HepG2 (cell line): ENCODE results near the gene MYO1E. TPM values are rescaled to one million over a fixed set of nuclear protein-coding genes. Genes with fewer than 3 reads are reported as not detected.

ENCODE experiments used
- ATAC-seq: fragments of 200-7000 bp; cut with Tn5 transposase; 3 replicates; pipeline ENCODE4 v1.9.1; 2020; ENCODE audit warnings: mild to moderate bottlenecking, moderate library complexity
- BruUV-seq: library from RNA; stranded (reverse); fragments of 400-500 nt; replicated peaks from 2 replicates; lab custom pipeline; 2021; lab: Mats Ljungman, UMichigan
- CTCF ChIA-PET: fragments of 300-600 bp; formaldehyde crosslinking; extraction: SDS; loops from one replicate; lab custom pipeline; 2021; ENCODE audit warnings: low total read pairs, inconsistent platforms, low intra/inter-chr PET ratio; lab: Yijun Ruan, JAX
- POLR2A ChIA-PET: fragments of 350-600 bp; sonication (Branson Sonifier 250); formaldehyde crosslinking; loops from one replicate; lab custom pipeline; 2020; ENCODE audit warnings: antibody characterized with exemption, inconsistent platforms; lab: Yijun Ruan, JAX
- DNase-seq: peaks from one replicate; pipeline ENCODE4 v3.0.0-alpha.2; 2015; ENCODE audit warnings: low spot score
- FAIRE-seq: peaks from 3 replicates; lab custom pipeline; 2011; peaks lifted over from hg19 to GRCh38; lab: Jason Lieb, UNC
- H2AFZ ChIP-seq: one replicate; pipeline ENCODE4 v1.6.1; 2011; ENCODE audit warnings: low read length, inconsistent platforms
- H3K27ac ChIP-seq: fragments of 300-600 bp; 3 replicates; pipeline ENCODE4 v1.8.0; 2011; ENCODE audit warnings: mixed run types, mild to moderate bottlenecking, mixed read lengths, low read length, inconsistent platforms; ENCODE audit not compliant: insufficient read depth; ENCODE audit errors: extremely low read length
- H3K27me3 ChIP-seq, 2 experiments: fragments of 200-600 bp in 1 of 2; 2 replicates in 1 of 2; 3 replicates in 1 of 2; pipeline versions ENCODE4 v1.6.0 to v1.8.0; 2011; ENCODE audit warnings: low read length in 2 of 2, mild to moderate bottlenecking in 2 of 2, moderate library complexity in 2 of 2, inconsistent platforms in 1 of 2; ENCODE audit not compliant: insufficient read depth in 2 of 2, control insufficient read depth in 1 of 2
- H3K36me3 ChIP-seq, 2 experiments: fragments of 200-600 bp in 1 of 2; replicated peaks in 1 of 2; 2 replicates in 1 of 2; 3 replicates in 1 of 2; pipeline versions ENCODE4 v1.5.1 to v1.8.0; 2011; ENCODE audit warnings: low read length in 2 of 2, inconsistent platforms in 1 of 2; ENCODE audit not compliant: insufficient read depth in 2 of 2, control insufficient read depth in 1 of 2
- H3K4me1 ChIP-seq: 2 replicates; pipeline ENCODE4 v1.5.1; 2012; ENCODE audit warnings: low read length, inconsistent platforms; ENCODE audit not compliant: insufficient read depth
- H3K4me2 ChIP-seq: 2 replicates; pipeline ENCODE4 v1.6.0; 2011; ENCODE audit warnings: low read depth, low read length, inconsistent platforms
- H3K4me3 ChIP-seq, 3 experiments: fragments of 200-600 bp in 1 of 3; sonication (generic), shearing (Covaris generic) in 1 of 3; replicated peaks in 1 of 3; 2 replicates each; pipeline ENCODE4 v1.5.1; 2011 to 2016; ENCODE audit warnings: low read length in 3 of 3, inconsistent platforms in 2 of 3, low read depth in 2 of 3, mild to moderate bottlenecking in 2 of 3, control low read depth in 1 of 3, mixed read lengths in 1 of 3; ENCODE audit not compliant: insufficient read depth in 1 of 3
- H3K79me2 ChIP-seq: one replicate; pipeline ENCODE4 v1.6.1; 2011; ENCODE audit warnings: low read length, inconsistent platforms; ENCODE audit not compliant: insufficient read depth
- H3K9ac ChIP-seq: 2 replicates; pipeline ENCODE4 v1.6.0; 2011; ENCODE audit warnings: mild to moderate bottlenecking, low read depth, low read length, inconsistent platforms; ENCODE audit not compliant: insufficient read depth
- H3K9me3 ChIP-seq: 2 replicates; pipeline ENCODE4 v1.5.1; 2012; ENCODE audit warnings: mild to moderate bottlenecking, low read length
- H4K20me1 ChIP-seq: 2 replicates; pipeline ENCODE4 v1.6.0; 2011; ENCODE audit warnings: inconsistent platforms, mild to moderate bottlenecking, low read length, moderate library complexity; ENCODE audit not compliant: insufficient read depth
- PCBP2 ChIP-seq: fragments of 200-400 bp; formaldehyde crosslinking; optimal IDR thresholded peaks from 2 replicates; pipeline ENCODE3; 2018; ENCODE audit warnings: low read length, low read depth; ENCODE audit not compliant: poor library complexity, severe bottlenecking
- STAG1 ChIP-seq: sonication (generic); formaldehyde crosslinking; IDR thresholded peaks from 2 replicates; pipeline ENCODE4 v1.4.0; 2020; ENCODE audit warnings: missing genetic modification reagents
- TCF12 ChIP-seq, 2 experiments: fragments of 450-650 bp in 1 of 2; sonication (generic) in 1 of 2; formaldehyde crosslinking in 1 of 2; IDR thresholded peaks; 2 replicates each; pipeline versions ENCODE4 v1.6.1 to v1.8.0; 2017 to 2022; ENCODE audit warnings: antibody characterized with exemption in 1 of 2, mild to moderate bottlenecking in 1 of 2, missing genetic modification reagents in 1 of 2, moderate library complexity in 1 of 2
- ZBTB3 ChIP-seq: sonication (generic); formaldehyde crosslinking; IDR thresholded peaks from 2 replicates; pipeline ENCODE4 v1.4.0; 2020; ENCODE audit warnings: low read depth, mild to moderate bottlenecking, moderate library complexity, missing genetic modification reagents, borderline replicate concordance
- ZNF720 ChIP-seq: sonication (generic); formaldehyde crosslinking; IDR thresholded peaks from 2 replicates; pipeline ENCODE4 v1.4.0; 2020; ENCODE audit warnings: missing genetic modification reagents
- ZNF75D ChIP-seq: sonication (generic); formaldehyde crosslinking; IDR thresholded peaks from 2 replicates; pipeline ENCODE4 v1.8.1; 2023; ENCODE audit warnings: missing genetic modification reagents, mild to moderate bottlenecking, borderline replicate concordance
- ZNF839 ChIP-seq: sonication (generic); formaldehyde crosslinking; IDR thresholded peaks from 2 replicates; pipeline ENCODE4 v1.4.0; 2020; ENCODE audit warnings: missing genetic modification reagents, mild to moderate bottlenecking, borderline replicate concordance
- WGBS: methylation state at CpG from one replicate; pipeline ENCODE4 v1.1.6; 2017; ENCODE audit warnings: low lambda C conversion rate; 5-methylcytosine and 5-hydroxymethylcytosine counted together
- in situ Hi-C: cut with HindIII; loops from 2 replicates; pipeline ENCODE4 v1.10.0; 2017; ENCODE audit warnings: low pct_unique_long_range_greater_than_20kb; ENCODE audit not compliant: extremely low pct_ligation_motif_present
- intact Hi-C: fragments of 100-400 bp; cut with micrococcal nuclease; formaldehyde crosslinking; loops from one replicate; pipeline ENCODE4 v1.10.0; 2022; ENCODE audit not compliant: unreplicated experiment
- polyA plus RNA-seq, 8 experiments: library from polyadenylated mRNA; depleted of rRNA in 3 of 8; stranded (reverse) in 7 of 8; unstranded in 1 of 8; fragments of >200 nt; fragmentation: Illumina TruSeq in 4 of 8; extraction: Trizol in 4 of 8; gene quantifications; 2 replicates each; pipeline versions ENCODE4 v1.2.1 to v1.2.3, GENCODE V29; 2011 to 2016; ENCODE audit warnings: low read depth in 4 of 8, missing spikeins in 1 of 8, mixed read lengths in 1 of 8; ENCODE audit not compliant: insufficient read depth in 1 of 8
- total RNA-seq, 5 experiments: library from RNA; depleted of rRNA; stranded (reverse); fragments of >200 nt; fragmentation: Illumina TruSeq; extraction: Trizol; gene quantifications; 2 replicates each; pipeline ENCODE4 v1.2.3, GENCODE V29; 2016; ENCODE audit warnings: low read depth in 1 of 5

The MYO1E gene
- total and polyA plus RNA-seq, 2 of the 13 experiments (the other 11 are each of a cell fraction or from before 2014, with no cell fraction given), result 15.7 to 25.1 TPM

- ATAC-seq (no peak), DNase-seq (no peak), FAIRE-seq (no peak)
- H3K79me2 ChIP-seq, result no peaks in the 10 kb centered on the region
- H3K27me3 ChIP-seq, result no peaks in the 10 kb centered on the region
- peaks cover 8 to 9% of the 10 kb centered on the region in 2 experiments; a peak in 3 of 5 replicates for H3K36me3 ChIP-seq
- intact Hi-C loops (no loop called here), in situ Hi-C loops (no loop called here)
- peaks cover 23% of the 10 kb centered on the region for H3K4me1 ChIP-seq
- no peak overlapping the region for H3K27ac ChIP-seq
- TF ChIP-seq ZBTB3 (CRISPR knock-in tag) (no peak), PCBP2 (no peak), ZNF839 (no peak), ZNF720 (no peak), TCF12 (IDR thresholded peaks at IDR 0.05) (no peak), TCF12 (CRISPR knock-in tag; IDR thresholded peaks at IDR 0.05) (no peak)
- H3K4me3 ChIP-seq, result no peak overlapping the region
- H3K9ac ChIP-seq, result no peak overlapping the region
- WGBS, result 94% methylated on average over 5 of the region's 5 CpGs
- H3K4me2 ChIP-seq, result no peak overlapping the region
- H4K20me1 ChIP-seq, result no peaks in the 10 kb centered on the region
- ChIA-PET POLR2A (no interaction called here), CTCF (no interaction called here)
- H3K9me3 ChIP-seq, result no peaks in the 10 kb centered on the region
- BruUV-seq, result no TSS peak
- H2AFZ ChIP-seq, result no peak overlapping the region
Measured at GRCh38 chr15:59173194-59173593, 199.5 kb downstream of the MYO1E start.

GRCh38 chr15:59172289-59172901 is 200.3 kb downstream of the MYO1E start:
- WGBS, result 95% methylated on average over 7 of the region's 7 CpGs
- TF ChIP-seq STAG1 (CRISPR knock-in tag), result peak; percentile 35; the same call in 1 of the 2 replicates
- no peak for TF ChIP-seq ZNF75D
- FAIRE-seq (no peak), DNase-seq (no peak), ATAC-seq (no peak)
- in situ Hi-C loops (no loop called here), intact Hi-C loops (no loop called here)
- CTCF ChIA-PET, result no interaction called here
- Histone ChIP-seq H3K79me2 (no peaks in the 10 kb centered on the region), H3K4me2 (no peak overlapping the region), H2AFZ (no peak overlapping the region), H3K9me3 (no peaks in the 10 kb centered on the region), H3K27me3 (no peaks in the 10 kb centered on the region), H3K9ac (no peak overlapping the region), H4K20me1 (no peaks in the 10 kb centered on the region), H3K36me3 (peaks cover 8 to 9% of the 10 kb centered on the region in 2 experiments; a peak in 3 of 5 replicates), H3K4me3 (no peak overlapping the region), H3K27ac (no peak overlapping the region), H3K4me1 (peaks cover 28% of the 10 kb centered on the region)
- POLR2A ChIA-PET, result no interaction called here
- no TSS peak for BruUV-seq
